ENCODE measurements around the gene SLC38A7. TPM values are rescaled to one million over a fixed set of nuclear protein-coding genes. Genes with fewer than 3 reads are reported as not detected.

The SLC38A7 gene
- total and polyA plus RNA-seq, 2 of the 13 experiments (the other 11 are each of a cell fraction or from before 2014, with no cell fraction given) = 13.2 to 14.1 TPM

- no peak for TF ChIP-seq THAP9 (CRISPR knock-in tag; IDR thresholded peaks at IDR 0.05; ENCODE audit: borderline replicate concordance)
- no peak for TF ChIP-seq KDM5A (IDR thresholded peaks at IDR 0.05; ENCODE audit: borderline replicate concordance, low read length)
- TF ChIP-seq NR2F1 (CRISPR knock-in tag; IDR thresholded peaks at IDR 0.05) = no peak
- TF ChIP-seq ZNF83 (CRISPR knock-in tag; IDR thresholded peaks at IDR 0.05; ENCODE audit: borderline replicate concordance) = no peak
- TF ChIP-seq SYNCRIP (IDR thresholded peaks at IDR 0.05; ENCODE audit: insufficient read depth, low read depth, low read length) = no peak
- no peak for TF ChIP-seq ZSCAN21 (CRISPR knock-in tag; IDR thresholded peaks at IDR 0.05; ENCODE audit: borderline replicate concordance)
- no peak for TF ChIP-seq CREB1 (IDR thresholded peaks at IDR 0.05)
- TF ChIP-seq CREB1 (CRISPR knock-in tag; IDR thresholded peaks at IDR 0.05) = no peak
- no peak for TF ChIP-seq KLF15 (CRISPR knock-in tag; IDR thresholded peaks at IDR 0.05; ENCODE audit: borderline replicate concordance)
- no peak for TF ChIP-seq AKNA (CRISPR knock-in tag; IDR thresholded peaks at IDR 0.05; ENCODE audit: borderline replicate concordance)
- no peak for TF ChIP-seq ZNF274 (CRISPR knock-in tag; IDR thresholded peaks at IDR 0.05)
- no peak for TF ChIP-seq ZNF644 (CRISPR knock-in tag; IDR thresholded peaks at IDR 0.05; ENCODE audit: low read depth)
- TF ChIP-seq HOXA7 (CRISPR knock-in tag; IDR thresholded peaks at IDR 0.05) = no peak
- TF ChIP-seq YY1 (IDR thresholded peaks at IDR 0.05; ENCODE audit: insufficient read depth, insufficient replicate concordance, low read depth, low read length) = no peak
- TF ChIP-seq CHD4 (IDR thresholded peaks at IDR 0.05; ENCODE audit: borderline replicate concordance, low read length) = no peak
- no peak for TF ChIP-seq ATF3 (CRISPR knock-in tag; IDR thresholded peaks at IDR 0.05)
- TF ChIP-seq ZNF12 (CRISPR knock-in tag; IDR thresholded peaks at IDR 0.05) = no peak; the same call in 1 of the 2 replicates
- TF ChIP-seq ZNF235 (CRISPR knock-in tag; IDR thresholded peaks at IDR 0.05; ENCODE audit: borderline replicate concordance) = no peak
- TF ChIP-seq ZNF598 (CRISPR knock-in tag; IDR thresholded peaks at IDR 0.05; ENCODE audit: borderline replicate concordance) = no peak
- no peak for TF ChIP-seq RNF2 (conservative IDR thresholded peaks at IDR 0.05; ENCODE audit: low read depth)
- TF ChIP-seq CEBPG (CRISPR knock-in tag; IDR thresholded peaks at IDR 0.05) = peak; percentile 34; the same call in 1 of the 2 replicates
- no peak for TF ChIP-seq SMARCC2 (IDR thresholded peaks at IDR 0.05)
- no peak for TF ChIP-seq DRAP1 (CRISPR knock-in tag; IDR thresholded peaks at IDR 0.05)
Observed at GRCh38 chr16:58654560-58655214, 29.9 kb downstream of the SLC38A7 start (continued).

Measured in HepG2 (cell line).